Tibial artery (tissue), 4 donors: ENCODE data around the gene PDCD2L.

ENCODE experiments used
- DNase-seq, 2 donors: peaks; one replicate each; pipeline ENCODE4 v3.0.0-alpha.2; 2019
- H3K27ac ChIP-seq, 2 donors: fragments of 200-600 bp; sonication (generic) in 1 of 2; 1 replicate in 1 of 2; 2 replicates in 1 of 2; pipeline ENCODE4 v1.5.1; 2018 to 2019; ENCODE audit warnings: mild to moderate bottlenecking in 1 of 2
- H3K27me3 ChIP-seq, 2 donors: fragments of 200-600 bp; sonication (generic) in 1 of 2; one replicate each; pipeline versions ENCODE4 v1.5.1 to v1.6.0; 2016 to 2019
- H3K36me3 ChIP-seq, 3 donors: fragments of 200-600 bp; sonication (generic) in 2 of 3; one replicate each; pipeline ENCODE4 v1.5.1; 2016 to 2019; ENCODE audit warnings: mild to moderate bottlenecking in 2 of 3
- H3K4me1 ChIP-seq, 4 donors: fragments of 200-600 bp; sonication (generic) in 2 of 4; 1 replicate in 3 of 4; 2 replicates in 1 of 4; pipeline ENCODE4 v1.5.1; 2016 to 2019
- H3K4me3 ChIP-seq, 2 donors: fragments of 200-600 bp; sonication (generic) in 1 of 2; 1 replicate in 1 of 2; 2 replicates in 1 of 2; pipeline ENCODE4 v1.5.1; 2018 to 2019; ENCODE audit warnings: mild to moderate bottlenecking in 2 of 2
- H3K9me3 ChIP-seq, 3 donors: fragments of 200-600 bp; sonication (generic) in 1 of 3; one replicate each; pipeline ENCODE4 v1.5.1; 2016 to 2019
- intact Hi-C: fragments of 100-400 bp; cut with DNase I; formaldehyde crosslinking; loops from one replicate; pipeline ENCODE4 v1.15.0; 2023; ENCODE audit warnings: low total_unique reads
- TF ChIP-seq, protein P1 (sequence below), 2 experiments: fragments of 200-600 bp in 1 of 2; fragments of 450-650 bp in 1 of 2; IDR thresholded peaks; one replicate each; pipeline ENCODE4 v1.5.1; 2017 to 2019; ENCODE audit warnings: antibody characterized with exemption in 2 of 2, mild to moderate bottlenecking in 1 of 2, moderate library complexity in 1 of 2

Gene PDCD2L

GRCh38 chr19:34409189-34410164 is 5.3 kb downstream of the PDCD2L start:
- Histone ChIP-seq H3K36me3 (peaks cover 12 to 41% (median 19%) of the 10 kb centered on the region in 3 donors), H3K4me1 (peaks cover 0 to 10% (median 5%) of the 10 kb centered on the region in 4 donors), H3K9me3 (no peaks in the 10 kb centered on the region), H3K4me3 (no peak overlapping the region), H3K27ac (no peak overlapping the region), H3K27me3 (no peaks in the 10 kb centered on the region)
- intact Hi-C loops, result no loop called here
- TF ChIP-seq, protein P1, sequence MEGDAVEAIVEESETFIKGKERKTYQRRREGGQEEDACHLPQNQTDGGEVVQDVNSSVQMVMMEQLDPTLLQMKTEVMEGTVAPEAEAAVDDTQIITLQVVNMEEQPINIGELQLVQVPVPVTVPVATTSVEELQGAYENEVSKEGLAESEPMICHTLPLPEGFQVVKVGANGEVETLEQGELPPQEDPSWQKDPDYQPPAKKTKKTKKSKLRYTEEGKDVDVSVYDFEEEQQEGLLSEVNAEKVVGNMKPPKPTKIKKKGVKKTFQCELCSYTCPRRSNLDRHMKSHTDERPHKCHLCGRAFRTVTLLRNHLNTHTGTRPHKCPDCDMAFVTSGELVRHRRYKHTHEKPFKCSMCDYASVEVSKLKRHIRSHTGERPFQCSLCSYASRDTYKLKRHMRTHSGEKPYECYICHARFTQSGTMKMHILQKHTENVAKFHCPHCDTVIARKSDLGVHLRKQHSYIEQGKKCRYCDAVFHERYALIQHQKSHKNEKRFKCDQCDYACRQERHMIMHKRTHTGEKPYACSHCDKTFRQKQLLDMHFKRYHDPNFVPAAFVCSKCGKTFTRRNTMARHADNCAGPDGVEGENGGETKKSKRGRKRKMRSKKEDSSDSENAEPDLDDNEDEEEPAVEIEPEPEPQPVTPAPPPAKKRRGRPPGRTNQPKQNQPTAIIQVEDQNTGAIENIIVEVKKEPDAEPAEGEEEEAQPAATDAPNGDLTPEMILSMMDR (IDR thresholded peaks at IDR 0.05), result no peak
- DNase-seq, result no peak

GRCh38 chr19:34411216-34411615 is 7.0 kb downstream of the PDCD2L start:
- peak in 1 of 2 donors; percentile 29 for DNase-seq
- Histone ChIP-seq H3K27ac (no peak overlapping the region), H3K27me3 (no peaks in the 10 kb centered on the region), H3K9me3 (no peaks in the 10 kb centered on the region), H3K4me1 (no peaks in the 10 kb centered on the region), H3K4me3 (no peak overlapping the region), H3K36me3 (peaks cover 25 to 58% (median 36%) of the 10 kb centered on the region in 3 donors)
- intact Hi-C loops, result no loop called here
- TF ChIP-seq, protein P1 (IDR thresholded peaks at IDR 0.05), result no peak

- H3K27ac ChIP-seq, result no peak overlapping the region
- intact Hi-C loops, result no loop called here
- DNase-seq, result peak in 1 of 2 donors; percentile 24
- H3K9me3 ChIP-seq, result no peaks in the 10 kb centered on the region
- H3K4me1 ChIP-seq, result no peaks in the 10 kb centered on the region
- no peak overlapping the region for H3K4me3 ChIP-seq
- peaks cover 31 to 66% (median 33%) of the 10 kb centered on the region in 3 donors for H3K36me3 ChIP-seq
- TF ChIP-seq, protein P1 (IDR thresholded peaks at IDR 0.05), result no peak
- H3K27me3 ChIP-seq, result no peaks in the 10 kb centered on the region
Observed at GRCh38 chr19:34416021-34416545, 11.9 kb downstream of the PDCD2L start.

DNA sequence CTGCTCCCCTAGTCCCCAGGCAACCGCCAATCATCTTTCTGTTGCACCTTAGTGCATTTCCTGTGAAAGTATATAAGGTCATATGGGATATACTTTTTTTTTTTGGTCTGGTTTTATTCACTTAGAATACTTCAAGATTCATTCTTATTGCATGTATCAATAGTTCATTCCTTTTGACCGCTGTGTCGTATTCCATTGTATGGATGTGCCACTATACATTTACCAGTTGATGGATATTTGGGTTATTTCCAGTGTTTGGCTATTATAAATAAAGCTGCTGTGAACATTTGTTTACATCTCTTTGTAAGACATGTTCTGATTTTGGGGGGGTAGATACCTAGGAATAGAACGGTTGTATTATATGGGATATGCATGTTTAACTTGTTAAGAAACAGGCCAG is 14.1 kb downstream of the PDCD2L start:
- H3K27me3 ChIP-seq, result no peaks in the 10 kb centered on the region
- intact Hi-C loops, result no loop called here
- H3K4me1 ChIP-seq, result no peaks in the 10 kb centered on the region
- TF ChIP-seq, protein P1 (IDR thresholded peaks at IDR 0.05), result no peak
- no peak overlapping the region for H3K27ac ChIP-seq
- no peak for DNase-seq
- H3K36me3 ChIP-seq, result peaks cover 31 to 73% (median 45%) of the 10 kb centered on the region in 3 donors
- no peak overlapping the region for H3K4me3 ChIP-seq
- H3K9me3 ChIP-seq, result no peaks in the 10 kb centered on the region

DNA sequence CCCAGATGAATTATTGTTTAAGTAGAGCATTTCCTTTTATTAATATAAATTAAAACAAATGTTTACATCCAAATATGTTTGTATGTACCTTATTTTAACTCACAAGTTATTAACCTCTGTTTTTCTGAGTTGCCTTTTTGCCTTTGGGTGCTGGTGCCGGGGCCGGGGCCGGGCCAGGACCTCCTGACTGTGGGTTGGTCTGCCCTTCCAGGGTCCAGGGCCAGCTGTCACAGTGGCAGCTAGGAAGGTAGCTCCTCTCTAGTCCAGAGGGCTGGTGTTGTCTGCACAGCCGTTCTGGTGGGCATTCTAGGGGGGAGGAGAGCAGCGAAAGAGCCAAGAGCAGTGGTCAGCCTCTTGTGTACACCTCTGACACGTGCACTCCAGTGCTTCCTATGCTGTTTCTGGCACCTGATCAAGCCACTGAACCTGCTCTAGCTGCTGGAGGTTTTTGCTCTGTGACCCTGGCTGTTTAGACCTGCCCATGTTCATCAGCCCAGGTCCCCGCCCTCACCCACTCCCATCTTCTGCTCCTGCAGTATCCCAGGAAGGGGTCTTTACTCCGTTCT is 22.0 kb downstream of the PDCD2L start:
- Histone ChIP-seq H3K27ac (no peak overlapping the region), H3K27me3 (no peaks in the 10 kb centered on the region), H3K4me1 (peaks cover 0 to 23% (median 16%) of the 10 kb centered on the region in 4 donors), H3K36me3 (peaks cover 0 to 39% (median 12%) of the 10 kb centered on the region in 3 donors), H3K4me3 (no peak overlapping the region), H3K9me3 (no peaks in the 10 kb centered on the region)
- TF ChIP-seq, protein P1 (IDR thresholded peaks at IDR 0.05), result no peak
- intact Hi-C loops, result loop anchor here (5.0 kb wide), 1 partner anchor 56 kb away; the partner anchor contains the start of gene WTIP
- no peak for DNase-seq
